Loucy (cell line): ENCODE measurements around the gene ADD1.

ENCODE experiments used
- H2AFZ ChIP-seq: fragments of 200-600 bp; sonication (generic); 2 replicates; pipeline ENCODE4 v1.6.0; 2016; ENCODE audit warnings: antibody characterized with exemption, mild to moderate bottlenecking, low read length, moderate library complexity
- H3F3A ChIP-seq: fragments of 200-600 bp; 2 replicates; pipeline ENCODE4 v1.6.0; 2016; ENCODE audit warnings: antibody characterized with exemption, low read depth, mild to moderate bottlenecking
- H3K27me3 ChIP-seq: fragments of 200-600 bp; sonication (generic); 2 replicates; pipeline ENCODE4 v1.6.1; 2014; ENCODE audit warnings: low read length, mild to moderate bottlenecking; ENCODE audit not compliant: insufficient read depth, poor library complexity, severe bottlenecking
- H3K36me3 ChIP-seq: fragments of 200-600 bp; sonication (generic); 2 replicates; pipeline ENCODE4 v1.6.1; 2016; ENCODE audit warnings: low read length; ENCODE audit not compliant: insufficient read depth
- H3K4me1 ChIP-seq: fragments of 200-600 bp; sonication (generic); 2 replicates; pipeline ENCODE4 v1.5.1; 2014; ENCODE audit warnings: low read length, mild to moderate bottlenecking; ENCODE audit not compliant: insufficient read depth, poor library complexity, severe bottlenecking
- H3K4me2 ChIP-seq: fragments of 200-600 bp; sonication (generic); 2 replicates; pipeline ENCODE4 v1.6.0; 2014; ENCODE audit warnings: antibody characterized with exemption, low read length, low read depth, mild to moderate bottlenecking; ENCODE audit not compliant: poor library complexity, severe bottlenecking
- H3K4me3 ChIP-seq: fragments of 200-600 bp; sonication (generic); 2 replicates; pipeline ENCODE4 v1.5.1; 2014; ENCODE audit warnings: low read length, mild to moderate bottlenecking, mixed read lengths; ENCODE audit not compliant: poor library complexity, severe bottlenecking
- H3K79me2 ChIP-seq: fragments of 200-600 bp; sonication (generic); 2 replicates; pipeline ENCODE4 v1.6.1; 2014; ENCODE audit warnings: low read length; ENCODE audit not compliant: insufficient read depth
- H3K9ac ChIP-seq: fragments of 200-600 bp; sonication (generic); 2 replicates; pipeline ENCODE4 v1.6.0; 2014; ENCODE audit warnings: mild to moderate bottlenecking, low read depth, low read length, moderate library complexity; ENCODE audit not compliant: poor library complexity, severe bottlenecking
- H3K9me2 ChIP-seq: fragments of 200-600 bp; sonication (generic); replicated peaks from 2 replicates; pipeline ENCODE4 v1.6.1; 2016; ENCODE audit warnings: low read depth, low read length, mixed read lengths
- H3K9me3 ChIP-seq: fragments of 200-600 bp; sonication (generic); 2 replicates; pipeline ENCODE4 v1.6.1; 2014; ENCODE audit warnings: mild to moderate bottlenecking, antibody characterized with exemption, low read length, low read depth; ENCODE audit not compliant: insufficient read depth
- H4K20me1 ChIP-seq: fragments of 200-600 bp; sonication (generic); 2 replicates; pipeline ENCODE4 v1.6.0; 2014; ENCODE audit warnings: antibody characterized with exemption, low read length, mild to moderate bottlenecking; ENCODE audit not compliant: insufficient read depth, poor library complexity, severe bottlenecking
- CTCF ChIP-seq: fragments of 200-600 bp; sonication (generic); conservative IDR thresholded peaks from 2 replicates; pipeline ENCODE4 v1.5.1; 2014; ENCODE audit warnings: mild to moderate bottlenecking, antibody characterized with exemption, low read length
- EZH2phosphoT487 ChIP-seq: fragments of 200-600 bp; IDR thresholded peaks from 2 replicates; pipeline ENCODE4 v1.6.1; 2018; ENCODE audit warnings: antibody characterized with exemption, mild to moderate bottlenecking, moderate library complexity, borderline replicate concordance

The ADD1 gene

GRCh38 chr4:2832981-2833670, 10.5 kb upstream of the ADD1 start:
- H3K36me3 ChIP-seq, result peaks cover 52% of the 10 kb centered on the region; the same call in 1 of the 2 replicates
- TF ChIP-seq CTCF (no peak), EZH2phosphoT487 (no peak)
- no peak overlapping the region for H2AFZ ChIP-seq
- no peaks in the 10 kb centered on the region for H3K9me2 ChIP-seq
- no peak overlapping the region for H3K4me3 ChIP-seq
- H3K4me1 ChIP-seq, result peaks cover 41% of the 10 kb centered on the region
- no peak overlapping the region for H3K9ac ChIP-seq
- H3K79me2 ChIP-seq, result peaks cover 16% of the 10 kb centered on the region; the same call in 1 of the 2 replicates
- H3F3A ChIP-seq, result peaks cover 7% of the 10 kb centered on the region
- H4K20me1 ChIP-seq, result peaks cover 8% of the 10 kb centered on the region
- H3K27me3 ChIP-seq, result no peaks in the 10 kb centered on the region
- H3K9me3 ChIP-seq, result no peaks in the 10 kb centered on the region
- no peak overlapping the region for H3K4me2 ChIP-seq

GRCh38 chr4:2833671-2834000, 10.0 kb upstream of the ADD1 start:
- Histone ChIP-seq H3K9me2 (no peaks in the 10 kb centered on the region), H4K20me1 (peaks cover 8% of the 10 kb centered on the region), H3K9ac (no peak overlapping the region), H3K79me2 (peaks cover 16% of the 10 kb centered on the region; the same call in 1 of the 2 replicates), H3F3A (peaks cover 12% of the 10 kb centered on the region), H3K4me1 (peaks cover 46% of the 10 kb centered on the region), H2AFZ (no peak overlapping the region), H3K4me2 (no peak overlapping the region), H3K36me3 (peaks cover 47% of the 10 kb centered on the region; the same call in 1 of the 2 replicates), H3K4me3 (no peak overlapping the region), H3K9me3 (no peaks in the 10 kb centered on the region), H3K27me3 (no peaks in the 10 kb centered on the region)
- TF ChIP-seq CTCF, result no peak
- TF ChIP-seq EZH2phosphoT487, result no peak

- no peaks in the 10 kb centered on the region for H3K9me3 ChIP-seq
- no peak for TF ChIP-seq EZH2phosphoT487
- peaks cover 16% of the 10 kb centered on the region; the same call in 1 of the 2 replicates for H3K79me2 ChIP-seq
- H3K4me2 ChIP-seq, result peak overlapping the region; percentile 99
- peaks cover 14% of the 10 kb centered on the region for H3F3A ChIP-seq
- no peak overlapping the region for H2AFZ ChIP-seq
- peaks cover 49% of the 10 kb centered on the region for H3K4me1 ChIP-seq
- no peaks in the 10 kb centered on the region for H3K27me3 ChIP-seq
- peaks cover 8% of the 10 kb centered on the region for H4K20me1 ChIP-seq
- peak overlapping the region; percentile 24 for H3K9ac ChIP-seq
- H3K4me3 ChIP-seq, result peak overlapping the region; percentile 52
- peaks cover 41% of the 10 kb centered on the region; the same call in 1 of the 2 replicates for H3K36me3 ChIP-seq
- no peaks in the 10 kb centered on the region for H3K9me2 ChIP-seq
These were observed 9.4 kb upstream of the ADD1 start for GRCh38 chr4:2834001-2834921.
